Esophagus muscularis mucosa (tissue), 3 donors: ENCODE measurements around the gene GAS2L1.

ENCODE experiments used
- CTCF ChIP-seq, 3 experiments: fragments of 200-600 bp in 2 of 3; fragments of 450-650 bp in 1 of 3; sonication (generic) in 2 of 3; IDR thresholded peaks; one replicate each; pipeline ENCODE4 v1.5.1; 2017 to 2019; ENCODE audit warnings: antibody characterized with exemption in 3 of 3, mild to moderate bottlenecking in 2 of 3, moderate library complexity in 1 of 3
- POLR2A ChIP-seq: fragments of 450-650 bp; IDR thresholded peaks from one replicate; pipeline ENCODE4 v1.6.1; 2017; ENCODE audit warnings: antibody characterized with exemption, moderate library complexity, mild to moderate bottlenecking, low read depth
- POLR2AphosphoS5 ChIP-seq, 2 donors: sonication (generic); formaldehyde crosslinking; IDR thresholded peaks; one replicate each; pipeline ENCODE4 v1.6.1; 2017; ENCODE audit warnings: antibody characterized with exemption in 2 of 2

DNA sequence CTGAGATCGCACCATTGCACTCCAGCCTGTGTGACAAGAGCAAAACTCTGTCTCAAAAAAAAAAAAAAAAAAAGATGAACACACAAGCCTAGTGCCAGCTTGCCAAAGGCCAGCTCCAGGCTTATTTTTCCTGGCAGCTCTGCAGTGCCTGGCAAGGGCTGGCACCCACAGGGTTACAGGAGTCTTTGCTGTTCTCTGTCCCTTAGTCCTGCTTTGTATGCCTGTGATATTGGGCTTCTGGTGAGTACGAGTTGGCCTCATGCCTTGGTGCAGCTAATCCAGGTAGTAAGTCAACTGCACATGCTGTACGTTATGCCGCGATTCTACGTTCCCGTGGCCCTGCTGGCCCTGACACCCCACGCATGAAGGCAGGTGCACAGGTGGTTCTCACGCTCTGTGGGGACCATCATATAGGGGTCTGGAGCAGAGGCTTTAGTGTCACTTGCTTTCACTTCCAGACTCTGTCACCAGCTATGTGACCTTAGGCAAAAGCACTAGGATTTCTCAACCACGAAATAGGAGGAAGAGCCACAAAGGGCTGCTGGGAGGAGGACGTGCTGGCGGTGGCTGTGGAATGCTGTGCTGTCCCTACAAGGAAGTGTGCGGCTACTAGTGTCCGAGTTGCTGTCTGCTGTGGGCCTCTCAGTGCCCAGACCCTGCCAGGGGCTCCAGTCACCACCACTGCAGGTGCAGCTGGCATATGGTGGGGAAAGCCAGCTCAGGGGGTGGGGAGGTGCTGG, 30.5 kb downstream of the GAS2L1 start:
- TF ChIP-seq CTCF (IDR thresholded peaks at IDR 0.05) = no peak
- TF ChIP-seq POLR2AphosphoS5 (IDR thresholded peaks at IDR 0.05) = no peak
- no peak for TF ChIP-seq POLR2A
